PC-3 (cell line): ENCODE data around the gene DENND6B. TPM values are rescaled to one million over a fixed set of nuclear protein-coding genes. Genes with fewer than 3 reads are reported as not detected.
A peak's percentile ranks its signal among the peaks of the same experiment; 100 is the strongest.

Source experiments
- ATAC-seq: fragments of 200-7000 bp; cut with Tn5 transposase; 2 replicates; pipeline ENCODE4 v1.9.1; 2020; ENCODE audit warnings: mild to moderate bottlenecking, moderate library complexity
- BruUV-seq: library from RNA; stranded (reverse); fragments of 400-500 nt; replicated peaks from 2 replicates; lab custom pipeline; 2021; lab: Mats Ljungman, UMichigan
- CTCF ChIA-PET: fragments of 300-600 bp; sonication (Branson Sonifier 250); formaldehyde crosslinking; loops from one replicate; lab custom pipeline; 2022; ENCODE audit warnings: antibody characterized with exemption; lab: Charles Lee
- POLR2A ChIA-PET: fragments of 300-600 bp; sonication (Branson Sonifier 250); formaldehyde crosslinking; loops from one replicate; lab custom pipeline; 2022; ENCODE audit warnings: antibody characterized with exemption; ENCODE audit not compliant: unreplicated experiment; lab: Charles Lee
- DNase-seq: peaks from one replicate; pipeline ENCODE4 v3.0.0-alpha.2; 2015
- H2AFZ ChIP-seq: fragments of 300-600 bp; sonication (generic); 2 replicates; pipeline ENCODE4 v1.6.0; 2016; ENCODE audit warnings: antibody characterized with exemption, low read length
- H3F3A ChIP-seq: fragments of 300-600 bp; sonication (generic); one replicate; pipeline ENCODE4 v1.6.0; 2017; ENCODE audit warnings: antibody characterized with exemption, low read length, control low read depth, mild to moderate bottlenecking; ENCODE audit not compliant: unreplicated experiment
- H3K27ac ChIP-seq: fragments of 300-600 bp; sonication (generic); 2 replicates; pipeline ENCODE4 v1.5.1; 2016; ENCODE audit warnings: mild to moderate bottlenecking, low read length
- H3K27me3 ChIP-seq: fragments of 300-600 bp; sonication (generic); 2 replicates; pipeline ENCODE4 v1.6.1; 2016; ENCODE audit warnings: low read length, mixed read lengths
- H3K36me3 ChIP-seq: fragments of 300-600 bp; sonication (generic); 2 replicates; pipeline ENCODE4 v1.6.1; 2016; ENCODE audit warnings: low read depth, mixed run types, low read length, mixed read lengths
- H3K4me1 ChIP-seq: fragments of 300-600 bp; sonication (generic); 2 replicates; pipeline ENCODE4 v1.5.1; 2016; ENCODE audit warnings: low read length; ENCODE audit not compliant: insufficient read depth
- H3K4me2 ChIP-seq: fragments of 300-600 bp; sonication (generic); 2 replicates; pipeline ENCODE4 v1.6.0; 2016; ENCODE audit warnings: low read length
- H3K4me3 ChIP-seq: fragments of 300-600 bp; sonication (generic); 2 replicates; pipeline ENCODE4 v1.5.1; 2016; ENCODE audit warnings: mild to moderate bottlenecking, low read length, mixed read lengths
- H3K79me2 ChIP-seq: fragments of 300-600 bp; sonication (generic); 2 replicates; pipeline ENCODE4 v1.6.1; 2017; ENCODE audit warnings: low read length, mixed read lengths
- H3K9ac ChIP-seq: fragments of 300-600 bp; sonication (generic); 2 replicates; pipeline ENCODE4 v1.6.0; 2016; ENCODE audit warnings: mild to moderate bottlenecking, low read length
- H3K9me2 ChIP-seq: fragments of 300-600 bp; sonication (generic); replicated peaks from 2 replicates; pipeline ENCODE4 v1.6.1; 2016; ENCODE audit warnings: mixed run types, low read length, mixed read lengths
- H3K9me3 ChIP-seq: fragments of 300-600 bp; sonication (generic); 2 replicates; pipeline ENCODE4 v1.6.1; 2016; ENCODE audit warnings: low read length, mixed read lengths
- H4K20me1 ChIP-seq: fragments of 300-600 bp; sonication (generic); 2 replicates; pipeline ENCODE4 v1.6.1; 2016; ENCODE audit warnings: low read length, mixed read lengths
- CTCF ChIP-seq: fragments of 300-600 bp; sonication (generic); conservative IDR thresholded peaks from 2 replicates; pipeline ENCODE4 v1.5.1; 2017; ENCODE audit warnings: antibody characterized with exemption, low read depth, mild to moderate bottlenecking, low read length
- EZH2 ChIP-seq: fragments of 300-600 bp; sonication (generic); IDR thresholded peaks from one replicate; pipeline ENCODE4 v1.6.1; 2017; ENCODE audit warnings: antibody characterized with exemption, mild to moderate bottlenecking, low read length; ENCODE audit not compliant: unreplicated experiment
- EZH2phosphoT487 ChIP-seq: fragments of 300-600 bp; sonication (generic); IDR thresholded peaks from 2 replicates; pipeline ENCODE4 v1.6.1; 2018; ENCODE audit warnings: mild to moderate bottlenecking, antibody characterized with exemption, low read length, borderline replicate concordance
- intact Hi-C: fragments of 100-400 bp; cut with micrococcal nuclease; formaldehyde crosslinking; loops from 2 replicates; pipeline ENCODE4 v1.9.0; 2023
- total RNA-seq: library from RNA; depleted of rRNA; stranded (reverse); fragments of >200 nt; gene quantifications from 2 replicates; pipeline ENCODE4 v1.2.3, GENCODE V29; 2014

The DENND6B gene
- total RNA-seq, 1 experiment from 2014 or later = 1.1 TPM

GRCh38 chr22:50281384-50281760, 45.4 kb downstream of the DENND6B start:
- TF ChIP-seq EZH2 (no peak), CTCF (no peak), EZH2phosphoT487 (no peak)
- ATAC-seq (no peak), DNase-seq (no peak)
- Histone ChIP-seq H3F3A (no peaks in the 10 kb centered on the region), H3K27ac (peak overlapping the region; percentile 83), H3K4me1 (peaks cover 16% of the 10 kb centered on the region), H3K9ac (no peak overlapping the region), H3K9me2 (no peaks in the 10 kb centered on the region), H3K9me3 (no peaks in the 10 kb centered on the region), H3K79me2 (peaks cover 13% of the 10 kb centered on the region), H4K20me1 (no peaks in the 10 kb centered on the region), H3K27me3 (no peaks in the 10 kb centered on the region), H3K4me3 (no peak overlapping the region), H2AFZ (no peak overlapping the region), H3K36me3 (peaks cover 22% of the 10 kb centered on the region), H3K4me2 (no peak overlapping the region)
- BruUV-seq = TSS peak; percentile 40
- POLR2A ChIA-PET = no interaction called here
- CTCF ChIA-PET = no interaction called here
- intact Hi-C loops = no loop called here

GRCh38 chr22:50280708-50281383, 46.0 kb downstream of the DENND6B start:
- intact Hi-C loops = no loop called here
- Histone ChIP-seq H3K27me3 (no peaks in the 10 kb centered on the region), H3K9me3 (no peaks in the 10 kb centered on the region), H3K4me3 (no peak overlapping the region), H3K27ac (no peak overlapping the region), H3K79me2 (peaks cover 13% of the 10 kb centered on the region), H3F3A (no peaks in the 10 kb centered on the region), H2AFZ (no peak overlapping the region), H3K9me2 (no peaks in the 10 kb centered on the region), H3K36me3 (peaks cover 27% of the 10 kb centered on the region), H3K4me2 (no peak overlapping the region), H3K4me1 (peaks cover 16% of the 10 kb centered on the region), H3K9ac (no peak overlapping the region), H4K20me1 (no peaks in the 10 kb centered on the region)
- TF ChIP-seq EZH2phosphoT487 (no peak), EZH2 (no peak), CTCF (no peak)
- CTCF ChIA-PET = no interaction called here
- no TSS peak for BruUV-seq
- no peak for DNase-seq
- ATAC-seq = no peak
- POLR2A ChIA-PET = no interaction called here

- H3F3A ChIP-seq = no peaks in the 10 kb centered on the region
- no peak overlapping the region for H3K27ac ChIP-seq
- H3K9me3 ChIP-seq = no peaks in the 10 kb centered on the region
- no peak overlapping the region for H2AFZ ChIP-seq
- no peaks in the 10 kb centered on the region for H4K20me1 ChIP-seq
- no peaks in the 10 kb centered on the region for H3K9me2 ChIP-seq
- DNase-seq = no peak
- no peak overlapping the region for H3K4me2 ChIP-seq
- H3K79me2 ChIP-seq = peaks cover 13% of the 10 kb centered on the region
- no peak overlapping the region for H3K4me3 ChIP-seq
- ChIA-PET CTCF (no interaction called here), POLR2A (no interaction called here)
- no peaks in the 10 kb centered on the region for H3K27me3 ChIP-seq
- intact Hi-C loops = no loop called here
- no peak overlapping the region for H3K9ac ChIP-seq
- BruUV-seq = no TSS peak
- TF ChIP-seq EZH2phosphoT487 = no peak
- TF ChIP-seq CTCF = no peak
- TF ChIP-seq EZH2 = no peak
- peaks cover 16% of the 10 kb centered on the region for H3K4me1 ChIP-seq
- ATAC-seq = no peak
- peaks cover 33% of the 10 kb centered on the region for H3K36me3 ChIP-seq
These were observed 46.6 kb downstream of the DENND6B start for GRCh38 chr22:50280022-50280707.
